Osteocyte (in vitro differentiated cells): Measurements from ENCODE around the gene MRPL28. TPM values are rescaled to one million over a fixed set of nuclear protein-coding genes. Genes with fewer than 3 reads are reported as not detected.
"Not testable (repeated sequence)": the region's sequence is repeated elsewhere in the genome, so short reads cannot be mapped to it uniquely, and the experiment has no call there.

Experiments used
- DNase-seq: peaks from one replicate; pipeline ENCODE4 v3.0.0; 2021; ENCODE audit warnings: mixed read lengths; ENCODE audit not compliant: unreplicated experiment; ENCODE audit errors: extremely low spot score
- H3K27ac Mint-ChIP-seq: one replicate; pipeline ENCODE4 v1.8.0; 2021; ENCODE audit warnings: mild to moderate bottlenecking, mixed read lengths; ENCODE audit not compliant: unreplicated experiment
- H3K27me3 Mint-ChIP-seq: one replicate; pipeline ENCODE4 v1.8.0; 2021; ENCODE audit warnings: mixed read lengths; ENCODE audit not compliant: unreplicated experiment
- H3K36me3 Mint-ChIP-seq: one replicate; pipeline ENCODE4 v1.8.0; 2021; ENCODE audit warnings: mixed read lengths; ENCODE audit not compliant: unreplicated experiment
- H3K4me1 Mint-ChIP-seq: one replicate; pipeline ENCODE4 v1.8.0; 2021; ENCODE audit warnings: mixed read lengths; ENCODE audit not compliant: unreplicated experiment
- H3K4me3 Mint-ChIP-seq: one replicate; pipeline ENCODE4 v1.8.0; 2021; ENCODE audit warnings: mild to moderate bottlenecking, moderate library complexity, mixed read lengths; ENCODE audit not compliant: unreplicated experiment
- H3K9me3 Mint-ChIP-seq: one replicate; pipeline ENCODE4 v1.8.0; 2021; ENCODE audit warnings: mixed read lengths; ENCODE audit not compliant: unreplicated experiment
- CTCF ChIP-seq: fragments of 200-600 bp; sonication (generic); IDR thresholded peaks from 2 replicates; pipeline ENCODE4 v1.5.0; 2021; ENCODE audit warnings: antibody characterized with exemption, mild to moderate bottlenecking, moderate library complexity
- long read RNA-seq: library from polyadenylated mRNA; unstranded; transcript quantifications from one replicate; pipeline ENCODE4 v2.0.0, GENCODE V29; 2021
- total RNA-seq: library from RNA; stranded (reverse); gene quantifications from 2 replicates; pipeline ENCODE4 v1.2.1, GENCODE V29; 2021

MRPL28 gene
- 71.7 and 74.3 TPM in 2 replicates for total RNA-seq
- long read RNA-seq, transcript MRPL28-202 (6 exons, 865 nt) = minor isoform, 8 of 65 reads
- long read RNA-seq, transcript MRPL28-201 (6 exons, 1,098 nt) = major isoform, 31 of 65 reads
- long read RNA-seq, partial matches to known transcripts = 22 of 65 reads
- long read RNA-seq, other reads (novel, unspliced or antisense) = 2 of 65 reads

- H3K4me3 Mint-ChIP-seq = peak within 1 kb of the TSS; percentile 85
- no peaks in the 10 kb centered on the region for H3K9me3 Mint-ChIP-seq
- H3K4me1 Mint-ChIP-seq = peaks cover 15% of the 10 kb centered on the region
- peaks cover 6% of the 10 kb centered on the region for H3K36me3 Mint-ChIP-seq
- TF ChIP-seq CTCF = no peak
- peak within 1 kb of the TSS; percentile 94 for H3K27ac Mint-ChIP-seq
- DNase-seq = peak; percentile 97
- no peaks in the 10 kb centered on the region for H3K27me3 Mint-ChIP-seq
Observed at GRCh38 chr16:370443-370842, at the start of gene MRPL28. MRPL28 (minus strand) TSS chr16:370538; CDS start chr16:370218, 320 bp downstream.

- H3K27ac Mint-ChIP-seq, H3K4me3 Mint-ChIP-seq, H3K36me3 Mint-ChIP-seq, DNase-seq, H3K27me3 Mint-ChIP-seq, H3K9me3 Mint-ChIP-seq, H3K4me1 Mint-ChIP-seq: not testable (repeated sequence)
Observed at GRCh38 chr16:415170-415498, 44.8 kb upstream of the MRPL28 start.

- no peak for TF ChIP-seq CTCF
- H3K4me1 Mint-ChIP-seq = peaks cover 2% of the 10 kb centered on the region
- H3K9me3 Mint-ChIP-seq = no peaks in the 10 kb centered on the region
- H3K27ac Mint-ChIP-seq = no peak overlapping the region
- H3K27me3 Mint-ChIP-seq = no peaks in the 10 kb centered on the region
- peaks cover 7% of the 10 kb centered on the region for H3K36me3 Mint-ChIP-seq
- DNase-seq = no peak
- no peak overlapping the region for H3K4me3 Mint-ChIP-seq
Observed at GRCh38 chr16:414395-415169, 44.2 kb upstream of the MRPL28 start.

- Mint-ChIP-seq H3K27me3 (no peaks in the 10 kb centered on the region), H3K27ac (no peak overlapping the region), H3K4me3 (no peak overlapping the region), H3K36me3 (peaks cover 8% of the 10 kb centered on the region), H3K9me3 (no peaks in the 10 kb centered on the region), H3K4me1 (peaks cover 7% of the 10 kb centered on the region)
- no peak for TF ChIP-seq CTCF
- no peak for DNase-seq
Observed at GRCh38 chr16:411576-412265, 41.4 kb upstream of the MRPL28 start.

GRCh38 chr16:410516-411178 lies 40.3 kb upstream of the MRPL28 start:
- H3K4me1 Mint-ChIP-seq = peaks cover 7% of the 10 kb centered on the region

More at GRCh38 chr16:410516-411178, 40.3 kb upstream of the MRPL28 start:
- H3K27ac Mint-ChIP-seq = no peak overlapping the region
- DNase-seq = no peak
- peaks cover 8% of the 10 kb centered on the region for H3K36me3 Mint-ChIP-seq
- H3K9me3 Mint-ChIP-seq = no peaks in the 10 kb centered on the region
- H3K4me3 Mint-ChIP-seq = no peak overlapping the region
- no peak for TF ChIP-seq CTCF
- no peaks in the 10 kb centered on the region for H3K27me3 Mint-ChIP-seq
